C4-2B (cell line): ENCODE results near the gene MYH10.

Experiments used
- ZFX ChIP-seq: fragments of 450-650 bp; IDR thresholded peaks from 2 replicates; pipeline ENCODE4 v1.6.1; 2017
- TF ChIP-seq, protein P1 (sequence below): fragments of 450-650 bp; conservative IDR thresholded peaks from 2 replicates; pipeline ENCODE4 v1.5.1; 2017; ENCODE audit warnings: mild to moderate bottlenecking

DNA sequence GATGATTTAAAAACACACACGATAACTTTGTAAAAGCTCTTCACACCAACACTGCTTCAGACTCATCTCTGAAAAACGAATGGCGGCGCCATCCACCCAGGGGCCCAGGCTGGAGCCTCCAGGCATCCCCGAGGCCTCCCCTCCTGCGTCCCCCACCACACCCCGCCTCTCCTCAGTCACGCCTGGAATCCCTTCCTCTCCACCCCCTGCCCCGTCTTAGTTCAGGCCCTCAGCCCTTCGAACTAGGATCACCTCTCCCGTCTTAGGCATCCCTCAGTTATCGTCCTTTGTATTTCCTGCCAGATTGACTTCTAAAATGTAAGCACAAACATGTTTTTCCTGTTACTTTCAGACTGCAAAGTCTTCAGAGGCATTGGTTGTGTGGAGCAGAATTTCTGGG is 136.5 kb downstream of the MYH10 start:
- TF ChIP-seq, protein P1, sequence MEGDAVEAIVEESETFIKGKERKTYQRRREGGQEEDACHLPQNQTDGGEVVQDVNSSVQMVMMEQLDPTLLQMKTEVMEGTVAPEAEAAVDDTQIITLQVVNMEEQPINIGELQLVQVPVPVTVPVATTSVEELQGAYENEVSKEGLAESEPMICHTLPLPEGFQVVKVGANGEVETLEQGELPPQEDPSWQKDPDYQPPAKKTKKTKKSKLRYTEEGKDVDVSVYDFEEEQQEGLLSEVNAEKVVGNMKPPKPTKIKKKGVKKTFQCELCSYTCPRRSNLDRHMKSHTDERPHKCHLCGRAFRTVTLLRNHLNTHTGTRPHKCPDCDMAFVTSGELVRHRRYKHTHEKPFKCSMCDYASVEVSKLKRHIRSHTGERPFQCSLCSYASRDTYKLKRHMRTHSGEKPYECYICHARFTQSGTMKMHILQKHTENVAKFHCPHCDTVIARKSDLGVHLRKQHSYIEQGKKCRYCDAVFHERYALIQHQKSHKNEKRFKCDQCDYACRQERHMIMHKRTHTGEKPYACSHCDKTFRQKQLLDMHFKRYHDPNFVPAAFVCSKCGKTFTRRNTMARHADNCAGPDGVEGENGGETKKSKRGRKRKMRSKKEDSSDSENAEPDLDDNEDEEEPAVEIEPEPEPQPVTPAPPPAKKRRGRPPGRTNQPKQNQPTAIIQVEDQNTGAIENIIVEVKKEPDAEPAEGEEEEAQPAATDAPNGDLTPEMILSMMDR: no peak
- TF ChIP-seq ZFX: no peak
